GM21360 (cell line): ENCODE data around the gene CSNK1A1.
"Not testable (repeated sequence)": the region's sequence is repeated elsewhere in the genome, so short reads cannot be mapped to it uniquely, and the experiment has no call there.

Source experiments
- ATAC-seq: cut with Tn5 transposase; IDR thresholded peaks from one replicate; pipeline ENCODE4 v1.9.1; 2021; ENCODE audit warnings: mild to moderate bottlenecking, moderate library complexity; ENCODE audit not compliant: unreplicated experiment

CSNK1A1 gene

DNA sequence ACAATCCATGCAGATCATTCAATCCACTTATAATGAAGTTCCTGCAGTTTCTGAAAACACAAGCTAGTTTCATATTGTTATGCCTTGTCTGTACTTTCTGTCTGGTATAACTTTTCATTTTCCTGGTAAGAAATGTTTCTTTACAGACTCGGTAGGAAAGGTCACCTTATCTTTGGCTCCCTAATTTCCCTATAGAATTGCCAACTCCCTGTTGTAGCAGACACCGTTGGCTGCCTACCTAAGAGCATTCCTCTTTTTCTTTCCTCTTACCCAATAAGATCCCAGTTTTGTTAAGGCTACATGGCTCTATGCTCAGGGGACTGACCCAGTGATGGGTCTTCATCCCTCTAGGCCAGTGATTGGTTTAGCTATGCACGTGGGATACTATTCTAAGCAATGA, 23.9 kb upstream of the CSNK1A1 start:
- ATAC-seq, result no peak

DNA sequence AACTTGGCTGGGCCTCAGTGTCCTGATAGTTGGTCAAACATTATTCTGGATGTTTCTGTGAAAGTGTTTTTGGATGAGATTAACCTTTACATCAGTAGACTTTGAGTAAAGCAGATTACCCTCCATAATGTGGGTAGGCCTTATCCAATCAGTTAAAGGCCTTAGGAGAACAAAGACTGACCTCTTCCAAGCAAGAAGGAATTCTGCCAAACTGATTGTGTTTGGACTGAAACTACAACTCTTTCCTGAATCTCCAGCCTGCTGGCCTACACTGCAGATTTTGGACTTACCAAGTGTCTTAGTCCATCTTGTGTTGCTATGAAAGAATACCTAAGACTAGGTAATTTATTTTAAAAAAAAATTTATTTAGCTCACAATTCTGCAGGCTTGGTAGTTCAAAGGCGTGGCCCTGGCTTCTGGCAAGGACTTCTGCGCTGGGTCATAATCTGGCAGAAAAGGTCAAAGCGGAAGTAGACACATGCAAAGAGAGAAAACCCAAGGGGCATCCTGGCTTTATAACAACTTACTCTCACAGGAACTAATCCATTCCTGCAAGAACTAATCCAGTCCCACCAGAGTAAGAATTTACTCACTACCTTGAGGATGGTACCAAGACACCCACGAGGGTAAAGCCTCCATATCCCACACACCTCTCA, 21.5 kb upstream of the CSNK1A1 start:
- ATAC-seq, result no peak

DNA sequence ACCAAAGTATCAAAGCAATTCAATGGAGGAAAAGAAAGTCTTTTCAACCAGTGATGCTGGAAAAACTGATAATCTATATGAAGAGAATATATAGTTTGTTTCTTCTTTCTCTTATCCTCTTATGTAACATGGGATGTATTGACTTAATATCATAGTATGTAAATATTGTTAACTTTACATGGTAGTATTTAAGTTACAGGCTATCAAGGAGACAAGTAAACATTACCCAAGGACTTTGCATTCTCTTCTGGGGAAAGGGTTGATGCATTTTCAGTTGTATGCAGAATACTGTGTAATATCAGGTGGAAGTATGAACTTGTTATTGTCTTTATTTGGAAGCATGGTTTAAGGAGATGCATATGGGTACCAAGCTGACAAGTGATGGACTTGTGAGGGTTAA, 20.9 kb upstream of the CSNK1A1 start:
- no peak for ATAC-seq

DNA sequence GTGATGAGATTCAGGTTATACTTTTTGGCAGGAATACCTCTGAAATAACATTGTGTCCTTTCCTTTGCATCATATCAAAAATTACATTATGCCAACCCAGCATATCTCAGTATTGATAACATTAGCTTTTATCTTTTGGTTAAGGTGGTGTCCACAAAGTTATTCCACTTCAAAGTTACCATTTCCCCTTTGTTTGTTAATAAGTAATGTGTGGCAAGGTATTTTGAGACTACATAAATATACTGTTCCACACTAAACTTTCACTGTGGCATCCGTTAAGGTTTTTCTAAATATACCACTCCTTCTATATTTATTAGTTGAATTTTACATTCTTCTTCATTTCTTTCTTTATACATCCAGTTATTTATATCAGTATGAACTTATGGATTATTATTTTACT, 16.0 kb upstream of the CSNK1A1 start:
- no peak for ATAC-seq

DNA sequence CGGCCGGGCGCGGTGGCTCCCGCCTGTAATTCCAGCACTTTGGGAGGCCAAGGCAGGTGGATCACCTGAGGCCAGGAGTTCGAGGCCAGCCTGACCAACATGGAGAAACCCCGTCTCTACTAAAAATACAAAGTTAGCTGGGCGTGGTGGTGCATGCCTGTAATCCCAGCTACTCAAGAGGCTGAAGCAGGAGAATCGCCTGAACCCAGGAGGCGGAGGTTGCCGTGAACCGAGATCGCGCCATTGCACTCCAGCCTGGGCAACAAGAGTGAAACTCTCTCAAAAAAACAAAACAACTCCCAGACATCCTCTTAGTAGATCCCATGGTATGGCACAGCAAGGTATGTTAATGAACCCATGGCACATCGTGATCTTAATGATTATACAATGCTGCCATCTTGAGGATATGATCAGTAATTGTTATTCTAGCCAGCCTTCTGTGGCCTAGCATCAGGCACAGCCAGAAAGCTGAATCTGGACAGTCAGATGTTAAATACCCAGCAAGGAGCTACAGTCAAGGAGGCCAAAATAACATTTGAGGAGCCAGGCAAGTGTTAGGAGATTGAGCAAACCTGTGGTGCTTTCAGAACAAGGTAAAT, 13.4 kb upstream of the CSNK1A1 start:
- ATAC-seq, result peak; percentile 85

DNA sequence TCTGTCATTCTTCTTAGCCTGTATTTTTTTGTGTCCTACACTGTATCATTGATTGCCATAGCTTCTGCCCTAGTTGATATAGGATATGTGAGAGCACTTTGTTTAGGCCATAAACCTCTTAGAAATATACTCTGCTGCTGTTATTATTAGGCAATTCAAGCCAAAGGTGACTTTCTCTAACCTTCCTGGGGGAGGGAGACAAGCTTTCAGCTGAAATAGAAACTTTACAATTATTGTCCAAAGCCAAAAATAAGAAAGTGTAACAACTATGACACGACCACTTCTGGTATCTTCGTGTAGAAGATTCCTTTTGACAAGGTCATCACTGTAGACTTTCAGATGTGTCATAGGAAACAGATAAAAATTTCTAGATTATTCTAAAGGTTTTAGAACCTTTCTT, 12.2 kb upstream of the CSNK1A1 start:
- ATAC-seq, result no peak

DNA sequence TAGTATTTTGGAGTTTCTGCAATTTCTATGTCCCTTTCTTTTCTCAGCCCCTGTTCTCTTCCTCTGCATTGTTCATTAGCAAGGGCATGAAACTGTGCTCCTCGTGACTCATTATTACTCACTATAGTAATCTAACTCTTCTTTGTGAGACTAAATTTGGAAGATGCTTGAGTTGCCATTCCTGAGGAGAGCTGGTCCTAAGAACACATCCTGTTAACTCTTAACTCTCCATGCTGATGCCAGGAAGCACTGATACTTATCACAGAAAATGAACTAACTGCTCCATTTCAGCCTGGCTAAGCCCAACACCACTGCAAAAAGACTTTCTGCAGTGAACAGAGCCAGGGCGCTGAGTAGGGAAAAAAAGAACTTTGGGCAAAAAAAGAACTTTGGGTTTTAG, 10.6 kb upstream of the CSNK1A1 start:
- ATAC-seq, result no peak

DNA sequence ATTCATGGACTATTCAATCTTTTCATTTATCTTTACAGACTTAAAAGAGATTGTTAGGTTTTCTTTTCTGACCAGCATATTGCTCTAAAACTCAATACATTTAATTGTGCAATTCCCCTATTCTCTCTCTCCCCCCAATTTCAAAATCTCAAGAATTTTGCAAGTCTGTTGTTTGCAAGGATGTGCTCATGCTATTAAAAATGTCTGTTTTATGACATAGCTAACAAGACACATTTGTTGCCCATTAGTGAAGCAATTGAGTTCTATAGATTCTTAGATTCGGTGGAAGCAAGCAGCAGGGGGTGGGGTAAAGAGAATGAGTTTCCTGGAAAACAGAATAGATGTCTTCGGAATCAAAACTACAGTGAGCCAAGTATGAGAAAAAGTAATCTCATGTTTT, 8.5 kb upstream of the CSNK1A1 start:
- no peak for ATAC-seq

DNA sequence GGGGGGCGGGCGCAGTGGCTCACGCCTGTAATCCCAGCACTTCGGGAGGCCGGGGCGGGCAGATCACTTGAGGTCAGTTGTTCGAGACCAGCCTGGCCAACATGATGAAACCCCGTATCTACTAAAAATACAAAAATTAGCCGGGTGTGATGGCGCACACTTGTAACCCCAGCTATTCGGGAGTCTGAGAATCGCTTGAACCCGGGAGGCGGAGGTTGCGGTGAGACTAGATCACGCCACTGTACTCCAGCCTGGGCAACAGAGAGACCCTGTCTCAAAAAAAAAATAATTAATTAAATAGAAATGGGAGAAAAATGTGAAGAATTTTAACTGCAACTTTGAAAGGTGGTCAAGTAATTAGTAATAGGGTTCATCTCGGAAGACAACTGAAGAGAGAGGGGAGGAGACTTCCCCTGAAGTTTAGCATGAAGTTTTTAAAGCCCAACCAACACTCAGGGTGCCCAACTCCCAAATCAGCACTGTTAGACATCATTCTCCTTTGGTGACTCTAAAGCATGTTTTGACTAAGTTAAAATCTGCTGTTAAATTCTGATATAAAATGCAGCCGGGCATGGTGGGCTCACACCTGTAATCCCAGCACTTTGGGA, 1.4 kb upstream of the CSNK1A1 start:
- no peak for ATAC-seq

DNA sequence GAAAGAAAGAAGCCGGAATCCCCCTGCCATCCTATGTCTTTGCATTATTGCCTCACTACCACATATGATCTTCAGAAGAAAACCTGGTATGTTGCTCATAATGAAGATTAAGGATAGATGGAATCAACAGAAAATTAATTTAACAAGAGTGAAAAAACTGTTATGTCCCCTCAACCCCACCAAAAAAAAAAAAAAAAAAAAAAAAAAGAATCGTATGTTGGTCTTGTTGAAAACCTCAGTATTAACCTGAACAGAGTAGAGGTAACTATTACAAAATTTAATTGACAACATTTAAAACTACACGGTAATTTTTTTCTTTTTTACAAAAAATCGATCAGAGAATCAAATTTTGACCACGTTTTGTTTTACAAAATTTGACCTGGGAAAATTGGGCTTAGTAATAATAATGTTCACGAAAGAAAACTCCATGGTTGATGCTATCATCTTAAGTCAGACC, 827 bp upstream of the CSNK1A1 start:
- ATAC-seq, result no peak

DNA sequence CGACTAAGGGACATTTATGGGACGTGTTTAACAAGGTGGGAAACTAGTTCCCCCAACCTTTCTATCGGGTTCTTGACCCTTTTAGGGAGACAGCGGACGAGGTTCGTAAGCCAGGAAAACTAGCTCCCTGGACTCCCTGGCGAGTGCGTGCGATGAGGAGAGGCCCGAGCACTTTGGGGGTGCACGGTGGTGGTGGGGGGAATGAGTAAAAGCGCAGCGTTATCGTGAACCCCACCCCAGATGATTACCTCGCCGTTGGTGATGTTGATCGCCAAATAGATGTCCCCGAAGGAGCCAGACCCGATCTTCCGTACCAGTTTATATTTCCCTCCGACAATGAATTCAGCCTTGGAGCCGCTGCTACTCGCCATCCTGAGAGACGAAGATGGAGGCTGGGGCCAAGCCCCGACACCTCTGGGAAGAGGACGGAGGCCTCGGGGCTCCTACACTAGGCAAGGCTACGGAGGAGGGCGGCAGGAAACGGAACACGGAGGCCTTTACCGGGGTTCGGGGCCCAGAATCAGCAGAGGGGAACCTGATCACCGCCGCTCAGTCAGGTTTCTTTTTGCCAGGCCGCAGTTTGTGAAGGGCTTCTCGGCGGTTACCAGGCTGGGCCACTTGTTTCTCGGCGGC, 529 bp downstream of the CSNK1A1 start:
- peak; percentile 4 for ATAC-seq

DNA sequence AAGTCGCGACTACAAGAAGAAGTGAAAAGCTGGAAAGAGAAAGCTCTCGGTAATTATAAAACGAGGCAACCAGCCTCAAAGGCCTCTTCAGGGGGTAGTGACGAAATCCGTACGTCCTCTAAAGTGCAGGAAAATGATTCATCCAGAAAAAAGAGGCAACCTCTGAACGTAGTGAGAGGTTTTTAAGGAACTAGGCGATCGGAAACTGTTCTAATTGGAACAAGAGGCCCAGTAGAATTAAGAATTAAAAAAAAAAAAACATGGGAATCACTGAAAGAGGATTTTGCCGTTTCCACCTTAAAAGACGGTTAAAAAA, 1.0 kb downstream of the CSNK1A1 start:
- no peak for ATAC-seq

DNA sequence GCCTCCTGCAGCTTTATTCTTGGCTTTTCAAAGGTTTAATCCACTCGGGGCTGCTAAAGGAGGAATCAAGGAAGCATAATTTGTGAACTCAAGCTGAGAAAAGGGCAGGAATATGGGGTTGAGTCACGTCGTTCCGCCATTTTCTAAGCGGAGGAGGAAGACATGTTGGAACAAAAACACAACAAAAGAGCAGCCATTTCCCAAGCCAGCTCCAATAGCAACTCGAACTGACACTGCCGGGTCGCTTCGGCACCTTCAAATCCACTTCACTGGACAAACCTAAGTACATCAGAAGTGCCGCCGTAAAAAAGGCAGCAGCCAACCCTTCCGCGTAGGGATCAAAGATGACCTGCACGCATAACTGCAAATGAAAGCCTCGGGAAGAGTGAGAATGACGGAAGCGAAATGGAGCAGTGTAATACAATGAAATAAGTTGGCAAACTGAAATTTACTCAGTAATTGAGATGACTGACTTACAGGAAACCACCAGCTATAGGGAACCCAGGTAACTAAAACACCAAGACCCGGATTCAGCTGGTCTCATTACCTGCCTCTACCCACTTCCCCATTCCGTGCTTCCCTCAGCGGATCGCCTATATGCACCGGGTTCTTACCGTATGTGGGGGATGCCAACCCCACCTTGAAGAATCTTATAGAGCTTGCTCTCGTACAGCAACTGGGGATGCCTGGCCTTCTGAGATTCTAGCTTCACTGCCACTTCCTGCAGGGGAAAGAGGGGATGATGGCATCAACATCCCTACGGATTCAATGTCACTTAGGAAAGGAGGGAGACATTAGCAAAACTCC, 1.6 kb downstream of the CSNK1A1 start:
- ATAC-seq, result peak; percentile 34

DNA sequence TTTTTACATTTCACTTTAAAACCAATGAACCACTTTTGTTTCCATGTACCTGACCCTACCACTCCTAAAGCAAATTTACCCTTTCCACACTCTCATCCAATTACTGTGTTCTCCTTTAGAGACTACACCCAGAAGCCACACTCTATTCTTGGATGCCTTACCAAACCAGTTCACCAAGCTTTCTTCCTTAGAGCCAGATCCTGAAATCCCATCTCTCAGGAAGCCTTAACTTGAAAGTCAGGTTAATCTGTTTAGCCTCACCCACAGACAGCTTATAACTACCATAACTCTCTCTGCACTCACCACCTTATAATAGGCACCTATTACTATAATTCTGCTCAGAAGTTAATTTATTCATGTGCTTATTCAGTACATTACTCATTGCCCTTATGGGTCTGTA, 4.3 kb downstream of the CSNK1A1 start:
- ATAC-seq, result no peak

DNA sequence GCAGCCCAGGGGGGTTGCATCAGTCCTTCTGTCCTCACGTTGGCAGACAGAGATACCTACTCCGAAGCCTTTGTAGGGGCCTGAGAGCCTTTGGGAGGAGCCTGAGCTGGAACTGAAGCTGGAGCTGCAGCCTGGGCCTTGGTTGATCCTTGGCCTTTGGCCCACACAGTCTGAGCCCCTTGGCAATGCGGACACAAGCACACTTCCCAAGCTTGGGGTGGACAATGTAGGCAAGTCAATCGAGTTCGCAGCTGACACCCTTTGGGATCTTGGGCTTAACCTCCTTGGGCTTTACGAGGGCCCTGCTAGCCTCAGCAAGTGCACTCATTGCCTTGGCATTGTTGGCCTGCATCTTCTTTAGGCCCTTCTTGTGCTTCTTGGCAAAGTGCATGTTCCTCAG, 5.9 kb downstream of the CSNK1A1 start:
- no peak for ATAC-seq

DNA sequence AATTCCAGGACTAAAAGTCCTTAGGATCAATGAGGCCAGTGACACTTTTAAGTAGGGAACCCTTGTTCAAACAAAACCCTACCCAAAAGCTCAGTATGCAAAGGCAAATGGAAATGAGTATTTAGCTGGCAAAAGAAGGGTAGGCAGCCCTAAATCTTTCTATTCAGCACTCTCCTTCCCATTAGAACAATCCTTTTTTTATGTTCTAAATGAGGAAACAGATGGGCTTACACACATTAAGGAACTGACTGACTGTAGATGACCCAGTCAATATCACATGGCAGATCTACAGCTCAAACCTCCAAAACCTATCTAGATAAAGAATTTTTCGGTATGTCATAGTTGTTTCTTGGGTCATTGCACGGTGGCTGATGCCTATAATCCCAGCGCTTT, 7.2 kb downstream of the CSNK1A1 start:
- ATAC-seq, result no peak

DNA sequence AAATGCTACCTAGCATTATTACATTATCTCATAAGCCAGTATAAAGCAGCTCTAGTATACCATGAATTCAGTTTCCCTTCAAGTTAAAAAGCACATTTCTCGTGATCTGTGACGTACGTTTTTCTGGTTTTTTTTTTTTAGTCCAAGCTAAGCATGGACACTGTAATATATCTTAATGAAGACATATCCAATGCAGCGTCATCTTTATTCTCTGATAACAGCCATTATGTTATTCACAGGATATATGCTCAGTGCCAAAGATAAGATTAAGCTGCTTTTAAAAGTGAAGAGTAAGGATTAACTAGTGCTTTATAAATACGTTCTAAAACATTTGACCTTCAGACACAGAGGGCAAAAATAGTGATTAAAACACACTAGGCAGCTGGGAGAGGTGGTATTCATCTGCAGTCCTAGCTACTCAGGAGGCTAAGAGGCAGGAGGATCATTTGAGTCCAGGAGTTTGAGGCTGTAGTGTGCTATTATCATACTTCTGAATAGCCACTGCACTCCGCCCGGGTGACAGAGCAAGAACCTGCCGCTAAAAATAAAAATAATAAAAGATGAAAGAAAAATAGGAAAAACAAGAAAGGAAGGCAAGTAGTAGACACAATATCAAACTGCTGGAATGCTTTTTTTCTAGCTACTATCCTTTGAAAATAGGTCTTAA, 7.7 kb downstream of the CSNK1A1 start:
- no peak for ATAC-seq

DNA sequence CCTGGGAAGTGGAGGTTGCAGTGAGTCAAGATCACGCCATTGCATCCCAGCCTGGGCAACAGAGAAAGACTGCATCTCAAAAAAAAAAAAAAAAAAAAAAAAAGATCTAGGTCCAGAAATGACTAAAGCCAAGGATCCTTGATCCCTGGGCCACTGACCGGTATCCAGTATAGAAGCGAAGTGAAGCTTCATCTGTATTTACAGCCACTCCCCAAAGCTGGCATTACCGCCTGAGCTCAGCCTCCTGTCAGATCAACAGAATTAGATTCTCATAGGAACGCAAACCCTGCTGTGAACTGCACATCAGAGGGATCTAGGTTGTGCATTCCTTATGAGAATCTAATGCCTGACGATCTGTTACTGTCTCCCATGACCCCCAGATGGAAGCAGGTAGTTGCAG, 9.3 kb downstream of the CSNK1A1 start:
- ATAC-seq, result no peak

DNA sequence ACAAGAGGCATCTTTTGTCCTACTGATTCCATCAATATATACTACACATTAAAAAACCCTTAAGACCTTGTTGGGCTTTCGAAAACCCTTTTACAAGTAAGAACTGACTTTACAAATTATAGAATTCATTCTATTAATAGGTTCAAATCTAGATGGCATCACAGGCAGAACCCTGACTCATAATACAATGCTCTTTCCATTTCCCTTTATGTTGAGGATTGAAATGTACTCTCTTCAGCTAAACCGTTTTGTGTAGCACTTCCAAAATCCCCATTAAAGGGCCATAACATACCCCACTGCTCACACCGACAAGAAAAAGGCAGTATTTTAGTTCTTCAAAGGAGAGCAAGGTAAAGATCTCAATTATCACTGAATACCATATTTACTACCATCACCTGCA, 11.2 kb downstream of the CSNK1A1 start:
- no peak for ATAC-seq

DNA sequence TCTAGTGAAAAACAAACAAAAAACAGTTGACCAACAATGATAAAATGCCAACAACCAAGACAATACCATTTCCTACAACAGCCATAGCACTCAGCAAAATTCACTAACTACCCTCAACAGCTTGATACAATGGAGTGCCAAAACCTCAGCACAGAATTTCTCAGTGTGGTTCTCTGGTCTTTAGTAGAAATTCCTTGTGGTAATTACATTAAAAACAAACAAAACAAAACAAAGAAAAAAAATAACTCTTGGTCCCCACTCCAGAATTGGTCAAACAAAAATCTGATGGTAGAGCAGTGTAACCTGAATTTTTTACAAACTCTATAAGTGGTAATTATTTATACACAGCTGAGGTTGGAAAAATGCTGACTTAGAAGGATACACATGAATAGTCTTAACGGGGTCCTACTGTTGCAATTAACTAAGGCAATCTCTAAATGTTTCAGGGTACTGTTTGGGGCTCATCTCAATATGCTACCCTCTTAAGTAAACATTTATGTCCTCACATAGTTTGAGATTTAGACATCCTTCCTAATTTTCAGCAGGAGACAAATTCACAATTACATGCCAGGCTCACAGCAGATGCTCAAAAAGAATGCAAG, 13.8 kb downstream of the CSNK1A1 start:
- ATAC-seq, result no peak

DNA sequence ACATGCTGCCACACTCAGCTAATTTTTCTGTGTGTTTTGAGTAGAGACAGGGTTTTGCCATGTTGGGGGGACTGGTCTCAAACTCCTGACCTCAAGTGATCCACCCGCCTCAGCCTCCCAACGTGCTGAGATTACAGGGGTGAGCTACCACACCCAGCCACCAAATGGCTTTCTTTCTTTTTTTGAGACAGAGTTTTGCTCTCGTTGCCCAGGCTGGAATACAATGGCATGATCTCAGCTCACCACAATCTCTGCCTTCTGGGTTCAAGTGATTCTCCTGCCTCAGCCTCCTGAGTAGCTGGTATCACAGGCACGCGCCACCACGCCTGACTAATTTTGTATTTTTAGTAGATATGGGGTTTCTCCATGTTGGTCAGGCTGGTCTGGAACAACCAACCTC, 15.5 kb downstream of the CSNK1A1 start:
- ATAC-seq, result not testable (repeated sequence)
